GM18907 (cell line): Measurements from ENCODE around the gene SRGAP3.

ENCODE experiments used
- ATAC-seq: cut with Tn5 transposase; IDR thresholded peaks from one replicate; pipeline ENCODE4 v1.9.1; 2021; ENCODE audit warnings: mild to moderate bottlenecking, moderate library complexity; ENCODE audit not compliant: unreplicated experiment

SRGAP3 gene

DNA sequence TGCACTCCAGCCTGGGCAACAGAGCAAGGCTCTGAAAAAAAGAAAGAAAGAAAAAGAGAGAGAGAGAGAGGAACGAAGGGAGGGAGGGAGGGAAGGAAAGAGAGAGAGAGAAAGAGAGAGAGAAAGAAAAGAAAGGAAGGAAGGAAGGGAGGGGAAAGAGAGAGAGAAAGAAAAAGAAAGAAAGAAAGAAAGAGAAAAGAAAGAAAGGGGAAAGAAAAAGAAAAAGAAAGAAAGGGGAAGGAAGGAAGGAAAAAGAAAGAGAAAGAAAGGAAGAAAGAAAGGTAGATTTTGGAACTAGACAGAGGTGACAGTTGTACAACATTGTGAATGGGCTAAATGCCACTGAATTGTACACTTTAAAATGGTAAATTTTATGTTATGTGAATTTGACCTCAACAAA is 5.3 kb upstream of the SRGAP3 start:
- no peak for ATAC-seq

DNA sequence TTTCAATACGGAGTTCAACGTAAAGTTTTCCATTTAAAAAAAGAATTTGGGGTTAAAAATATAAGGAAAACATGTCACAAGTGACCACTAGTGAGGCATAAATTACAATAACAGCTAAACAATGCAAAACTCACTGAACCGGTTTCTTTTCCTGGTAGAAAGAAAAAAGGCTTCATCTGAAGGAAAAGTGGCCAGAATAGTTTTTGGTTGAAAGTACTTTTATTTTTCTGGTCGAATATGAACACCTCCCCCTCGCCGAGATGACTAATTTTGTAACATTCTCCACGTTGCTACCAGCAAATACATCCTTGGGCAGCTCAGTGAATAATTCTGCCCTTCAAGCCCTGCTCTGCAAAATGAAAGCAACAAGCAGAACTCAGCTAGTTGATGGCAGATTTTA is 3.9 kb upstream of the SRGAP3 start:
- ATAC-seq = no peak

- ATAC-seq = no peak
Observed at GRCh38 chr3:9251055-9251786, 1.8 kb upstream of the SRGAP3 start.

DNA sequence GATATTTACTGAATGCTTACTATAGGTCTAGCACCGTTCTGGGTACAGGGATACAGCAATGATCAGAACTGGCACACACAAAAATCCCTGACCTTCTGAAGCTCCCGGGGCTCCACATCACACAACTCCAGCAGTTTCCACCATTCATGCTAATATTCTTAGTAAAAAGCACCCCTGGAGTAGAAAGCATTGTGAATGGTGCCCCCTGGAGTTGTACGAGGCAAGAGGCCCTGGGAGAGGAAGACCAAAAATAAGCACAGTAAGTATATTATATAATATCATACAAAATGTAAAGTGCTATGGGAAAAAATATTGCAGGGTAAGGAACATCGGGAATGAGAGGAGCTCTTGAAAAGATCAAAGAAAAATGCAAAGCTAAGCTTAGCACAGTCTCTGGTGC is 790 bp upstream of the SRGAP3 start:
- ATAC-seq = no peak

DNA sequence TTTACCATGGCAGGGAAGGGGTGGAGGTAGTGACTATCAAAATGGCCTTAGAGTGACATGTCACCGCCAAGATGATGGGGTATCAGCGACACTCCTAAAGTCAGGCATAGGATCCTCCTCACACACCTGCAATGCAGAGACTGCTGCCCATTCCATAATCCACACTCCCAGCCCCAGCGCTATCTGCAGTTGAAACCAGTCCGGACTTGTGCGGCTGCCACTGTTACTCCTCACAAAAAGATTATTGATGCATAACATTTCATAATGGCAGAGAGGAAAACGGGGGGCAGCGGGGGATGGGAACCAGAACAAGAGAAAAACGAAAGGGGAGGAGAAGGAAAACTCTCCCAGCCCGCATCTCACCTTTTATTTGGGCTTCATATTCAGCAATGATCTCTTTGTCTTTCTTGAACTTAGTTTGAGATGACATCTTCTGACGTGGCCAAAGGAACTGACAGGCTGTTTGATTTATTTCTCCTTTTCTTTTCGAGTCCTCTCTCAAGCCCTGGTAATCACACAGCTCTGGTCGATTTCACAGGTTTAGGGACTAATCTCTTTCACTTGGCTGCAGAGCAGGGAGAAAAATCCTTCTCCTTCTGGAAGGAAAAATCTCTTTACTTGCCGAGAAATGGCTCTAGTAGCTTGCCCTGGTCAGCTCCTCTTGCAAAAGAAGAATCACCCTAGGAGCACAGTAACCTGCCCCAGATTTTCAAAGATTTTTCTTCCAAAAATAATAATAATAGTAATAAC is 749 bp downstream of the SRGAP3 start:
- no peak for ATAC-seq

GRCh38 chr3:9247941-9248521 is 1.4 kb downstream of the SRGAP3 start:
- no peak for ATAC-seq

- ATAC-seq = no peak
Observed at GRCh38 chr3:9247361-9247940, 2.0 kb downstream of the SRGAP3 start.

DNA sequence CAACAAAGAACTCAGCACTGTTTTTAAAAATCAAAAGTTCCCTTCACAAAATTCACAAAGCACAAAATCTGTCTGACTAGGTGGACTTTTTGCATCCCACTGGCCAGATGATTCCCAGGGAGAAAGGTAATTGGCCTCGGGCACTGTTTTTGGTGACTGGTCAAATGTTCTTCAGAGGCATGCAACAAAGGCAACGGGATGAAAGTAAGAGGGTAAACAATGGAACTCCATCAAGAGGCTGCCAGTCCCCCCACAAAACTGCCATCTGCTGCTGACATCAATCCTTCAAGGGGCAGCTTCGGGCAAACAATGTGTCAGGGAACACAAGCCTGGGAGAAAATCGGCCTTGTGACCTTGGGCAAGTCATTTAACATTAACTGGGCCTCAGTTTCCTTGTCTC is 3.3 kb downstream of the SRGAP3 start:
- no peak for ATAC-seq

DNA sequence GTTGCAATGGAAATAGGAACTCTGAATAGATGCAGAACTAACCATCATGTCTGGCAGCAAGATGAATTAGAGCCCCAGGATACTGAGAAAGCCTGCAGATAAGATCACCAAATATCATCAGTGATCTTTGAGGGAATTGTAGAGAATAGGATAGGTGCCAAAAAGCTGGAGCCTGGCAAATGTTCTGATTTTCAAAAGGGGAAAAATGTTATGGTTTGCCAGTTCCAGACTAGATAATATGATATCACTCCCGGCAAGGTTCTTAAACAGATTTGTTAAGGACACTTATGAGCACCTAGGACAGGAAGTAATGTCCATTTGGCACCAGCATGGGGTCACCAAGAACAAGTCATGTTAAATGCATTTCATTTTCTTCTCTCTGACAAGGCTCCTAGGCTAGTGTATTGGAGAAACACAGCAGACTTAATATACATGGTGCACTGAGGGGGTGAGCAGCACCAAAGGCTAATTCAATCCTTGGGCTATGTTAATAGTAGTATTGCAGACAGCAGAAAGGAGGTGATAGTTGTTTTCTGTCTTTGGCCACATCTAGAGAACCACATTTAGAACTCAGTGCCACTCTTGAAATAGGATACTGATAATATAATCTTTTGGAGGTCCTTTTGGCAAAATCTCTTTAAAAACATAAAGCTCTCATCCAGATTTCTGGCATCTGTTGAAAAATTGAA is 4.8 kb downstream of the SRGAP3 start:
- no peak for ATAC-seq

- ATAC-seq = no peak
Observed at GRCh38 chr3:9241956-9242355, 7.5 kb downstream of the SRGAP3 start.

DNA sequence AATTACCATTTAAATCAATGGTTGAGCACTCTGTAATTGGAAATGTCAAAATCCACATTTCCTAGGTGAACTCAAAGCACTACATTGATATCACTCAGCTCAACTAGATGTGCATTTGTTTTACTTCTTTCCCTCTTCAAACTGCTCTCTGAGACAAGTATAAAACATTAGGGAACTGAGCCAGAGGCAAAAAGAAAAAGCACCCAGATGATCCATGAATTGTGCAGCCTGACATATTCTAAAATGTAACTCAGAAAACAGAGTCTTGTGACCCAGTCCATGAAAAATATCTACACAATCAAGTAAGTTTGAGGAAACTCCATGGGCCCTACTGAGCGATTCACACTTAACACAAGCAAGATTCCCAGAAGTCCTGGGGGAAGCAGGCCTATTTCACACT is 9.8 kb downstream of the SRGAP3 start:
- no peak for ATAC-seq

DNA sequence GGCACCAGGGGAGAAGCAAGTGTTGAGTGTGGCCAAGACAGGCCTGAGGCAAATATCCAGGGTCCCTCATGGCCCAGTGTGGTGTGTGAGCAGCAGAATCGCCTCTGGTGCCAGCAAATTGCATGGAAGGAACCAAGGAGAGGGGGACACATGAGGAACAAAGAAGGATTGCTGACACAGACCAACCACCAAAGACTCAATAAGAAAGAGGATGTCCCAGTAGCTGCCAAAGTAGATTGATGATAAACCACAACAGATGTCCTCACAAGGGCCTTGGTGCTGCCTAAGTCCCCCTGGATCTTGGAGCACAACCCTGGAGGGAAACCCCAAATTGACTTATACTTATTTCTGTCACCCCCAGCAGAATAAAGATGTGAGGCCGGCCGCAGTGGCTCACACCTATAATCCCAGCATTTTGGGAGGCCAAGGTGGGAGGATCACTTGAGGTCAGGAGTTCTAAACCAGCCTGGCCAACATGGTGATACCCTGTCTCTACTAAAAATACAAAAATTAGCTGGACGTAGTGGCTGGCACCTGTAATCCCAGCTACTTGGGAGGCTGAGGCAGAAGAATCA is 10.6 kb downstream of the SRGAP3 start:
- no peak for ATAC-seq

- no peak for ATAC-seq
Observed at GRCh38 chr3:9238276-9238675, 11.2 kb downstream of the SRGAP3 start.

GRCh38 chr3:9233814-9234600 is 15.4 kb downstream of the SRGAP3 start:
- no peak for ATAC-seq

DNA sequence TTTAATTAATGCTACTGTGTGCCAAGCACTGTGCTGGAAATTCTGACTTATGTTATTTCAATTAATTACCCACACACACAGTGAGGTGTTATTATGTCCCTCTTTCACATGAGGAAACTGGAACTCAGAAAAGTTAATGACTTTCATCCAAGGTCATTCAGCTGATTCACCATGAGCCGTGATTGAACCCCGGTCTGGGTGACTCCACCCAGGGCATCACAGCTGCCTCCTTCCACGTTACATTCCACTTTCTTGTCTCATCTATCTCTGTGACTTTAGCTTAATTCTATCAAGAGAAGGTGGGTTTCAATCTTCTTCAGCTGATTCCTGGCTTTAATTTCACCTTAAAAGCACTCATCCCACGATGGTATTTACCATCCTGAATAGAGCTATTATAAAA is 16.3 kb downstream of the SRGAP3 start:
- ATAC-seq = no peak

GRCh38 chr3:9231937-9232336 is 17.5 kb downstream of the SRGAP3 start:
- ATAC-seq = no peak

GRCh38 chr3:9231471-9231870 is 18.0 kb downstream of the SRGAP3 start:
- ATAC-seq = no peak

- ATAC-seq = no peak
Observed at GRCh38 chr3:9231006-9231405, 18.4 kb downstream of the SRGAP3 start.

GRCh38 chr3:9230596-9230995 is 18.9 kb downstream of the SRGAP3 start:
- ATAC-seq = no peak

DNA sequence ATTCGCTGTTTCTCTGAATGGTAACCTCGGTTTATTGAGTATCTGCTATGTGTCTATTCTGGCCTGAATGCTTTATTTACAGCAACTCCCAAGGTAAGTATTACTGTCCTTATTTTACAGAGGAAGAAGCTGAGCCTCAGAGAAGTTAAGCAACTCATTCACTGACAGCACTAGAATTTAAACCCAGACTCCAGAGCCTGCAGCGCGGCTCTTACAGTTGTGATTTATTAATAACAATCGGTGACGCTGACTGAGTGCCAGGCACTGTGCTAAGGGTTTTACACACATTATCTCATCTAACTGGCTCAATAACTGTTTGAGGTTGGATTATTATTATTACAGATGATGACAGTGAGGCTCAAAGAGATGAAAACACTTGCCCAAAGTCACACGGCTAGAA is 19.6 kb downstream of the SRGAP3 start:
- no peak for ATAC-seq
